Measurements from ENCODE around the gene BBS9. TPM values are rescaled to one million over a fixed set of nuclear protein-coding genes. Genes with fewer than 3 reads are reported as not detected.

Gene BBS9
- total RNA-seq, 2 experiments from 2014 or later = 16.0 to 20.4 TPM

DNA sequence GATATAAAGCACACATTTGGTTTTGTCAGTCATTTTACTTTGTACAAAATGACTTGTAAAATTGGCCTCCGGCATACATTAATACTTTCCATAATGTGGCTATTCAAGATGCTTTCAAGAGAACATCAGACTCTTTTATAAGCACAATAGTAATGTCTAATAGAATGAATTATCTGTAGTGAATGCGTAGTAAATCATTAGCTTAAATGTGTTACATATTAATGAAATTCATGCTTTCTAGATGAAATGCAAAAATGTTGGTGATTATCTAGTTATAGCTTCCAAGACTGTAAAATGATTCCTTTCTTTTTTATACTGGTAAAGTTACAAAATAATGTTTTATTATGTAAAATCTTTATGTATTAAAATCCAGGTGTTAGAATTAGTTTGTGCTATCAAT lies 144.0 kb downstream of the BBS9 start:
- ATAC-seq (ENCODE audit: poor library complexity) (no peak), DNase-seq (no peak)
- ChIA-PET CTCF (no interaction called here), POLR2A (no interaction called here)
- no peaks in the 10 kb centered on the region for H3K27me3 ChIP-seq (ENCODE audit: control insufficient read depth in 1 of 2, insufficient read depth in 2 of 2, low read length in 2 of 2)
- no peaks in the 10 kb centered on the region for H3K4me1 ChIP-seq (ENCODE audit: insufficient read depth, low read length)
- intact Hi-C loops (cut with DNase I, micrococcal nuclease) = no loop called here
- Mint-ChIP-seq H3K4me3 (no peak overlapping the region), H3K4me1 (ENCODE audit: low read depth) (no peaks in the 10 kb centered on the region), H3K9me3 (peaks cover 30% of the 10 kb centered on the region), H3K27me3 (no peaks in the 10 kb centered on the region), H3K27ac (no peak overlapping the region), H3K36me3 (ENCODE audit: low read depth) (peaks cover 91% of the 10 kb centered on the region)
- TF ChIP-seq, protein P1, sequence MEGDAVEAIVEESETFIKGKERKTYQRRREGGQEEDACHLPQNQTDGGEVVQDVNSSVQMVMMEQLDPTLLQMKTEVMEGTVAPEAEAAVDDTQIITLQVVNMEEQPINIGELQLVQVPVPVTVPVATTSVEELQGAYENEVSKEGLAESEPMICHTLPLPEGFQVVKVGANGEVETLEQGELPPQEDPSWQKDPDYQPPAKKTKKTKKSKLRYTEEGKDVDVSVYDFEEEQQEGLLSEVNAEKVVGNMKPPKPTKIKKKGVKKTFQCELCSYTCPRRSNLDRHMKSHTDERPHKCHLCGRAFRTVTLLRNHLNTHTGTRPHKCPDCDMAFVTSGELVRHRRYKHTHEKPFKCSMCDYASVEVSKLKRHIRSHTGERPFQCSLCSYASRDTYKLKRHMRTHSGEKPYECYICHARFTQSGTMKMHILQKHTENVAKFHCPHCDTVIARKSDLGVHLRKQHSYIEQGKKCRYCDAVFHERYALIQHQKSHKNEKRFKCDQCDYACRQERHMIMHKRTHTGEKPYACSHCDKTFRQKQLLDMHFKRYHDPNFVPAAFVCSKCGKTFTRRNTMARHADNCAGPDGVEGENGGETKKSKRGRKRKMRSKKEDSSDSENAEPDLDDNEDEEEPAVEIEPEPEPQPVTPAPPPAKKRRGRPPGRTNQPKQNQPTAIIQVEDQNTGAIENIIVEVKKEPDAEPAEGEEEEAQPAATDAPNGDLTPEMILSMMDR (IDR thresholded peaks at IDR 0.05) = no peak
- peaks cover 6% of the 10 kb centered on the region for H3K36me3 ChIP-seq (ENCODE audit: insufficient read depth, low read length)
- H3K27ac ChIP-seq (ENCODE audit: low read depth in 1 of 2, low read length in 2 of 2) = no peak overlapping the region
- H3K9me3 ChIP-seq (ENCODE audit: control insufficient read depth in 1 of 2, insufficient read depth in 1 of 2, low read length in 2 of 2) = peaks cover 4 to 18% of the 10 kb centered on the region in 2 experiments
- H3K4me3 ChIP-seq (ENCODE audit: low read length) = no peak overlapping the region

DNA sequence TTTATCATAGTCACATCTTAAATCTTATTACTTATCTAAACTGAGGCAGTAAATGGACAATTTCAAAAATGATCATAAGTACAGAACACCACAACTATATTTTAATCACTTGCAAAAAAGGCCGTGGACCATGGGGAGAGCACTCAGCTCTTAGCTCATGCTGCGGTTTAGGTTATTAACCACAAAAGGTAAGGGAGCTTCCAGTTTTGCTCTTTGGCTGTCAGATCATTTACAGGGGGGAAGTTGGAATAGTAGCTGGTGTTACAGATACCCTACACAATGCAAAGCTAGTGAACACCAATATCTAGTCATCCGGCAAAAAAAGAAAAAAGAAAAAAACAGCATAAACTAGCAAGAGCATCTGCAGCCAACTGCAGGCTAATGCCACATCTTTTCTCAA lies 147.0 kb downstream of the BBS9 start:
- no peak overlapping the region for H3K4me3 ChIP-seq (ENCODE audit: low read length)
- Mint-ChIP-seq H3K9me3 (peaks cover 30% of the 10 kb centered on the region), H3K27me3 (no peaks in the 10 kb centered on the region), H3K36me3 (ENCODE audit: low read depth) (peaks cover 91% of the 10 kb centered on the region), H3K4me1 (ENCODE audit: low read depth) (no peaks in the 10 kb centered on the region), H3K4me3 (no peak overlapping the region), H3K27ac (no peak overlapping the region)
- DNase-seq = no peak
- TF ChIP-seq, protein P1 (IDR thresholded peaks at IDR 0.05) = no peak
- ATAC-seq (ENCODE audit: poor library complexity) = no peak
- no peaks in the 10 kb centered on the region for H3K27me3 ChIP-seq (ENCODE audit: control insufficient read depth in 1 of 2, insufficient read depth in 2 of 2, low read length in 2 of 2)
- H3K9me3 ChIP-seq (ENCODE audit: control insufficient read depth in 1 of 2, insufficient read depth in 1 of 2, low read length in 2 of 2) = peaks cover 3 to 21% of the 10 kb centered on the region in 2 experiments
- POLR2A ChIA-PET = no interaction called here
- H3K27ac ChIP-seq (ENCODE audit: low read depth in 1 of 2, low read length in 2 of 2) = no peak overlapping the region
- intact Hi-C loops (cut with DNase I, micrococcal nuclease) = no loop called here
- CTCF ChIA-PET = no interaction called here
- no peaks in the 10 kb centered on the region for H3K4me1 ChIP-seq (ENCODE audit: insufficient read depth, low read length)
- H3K36me3 ChIP-seq (ENCODE audit: insufficient read depth, low read length) = peaks cover 6% of the 10 kb centered on the region

DNA sequence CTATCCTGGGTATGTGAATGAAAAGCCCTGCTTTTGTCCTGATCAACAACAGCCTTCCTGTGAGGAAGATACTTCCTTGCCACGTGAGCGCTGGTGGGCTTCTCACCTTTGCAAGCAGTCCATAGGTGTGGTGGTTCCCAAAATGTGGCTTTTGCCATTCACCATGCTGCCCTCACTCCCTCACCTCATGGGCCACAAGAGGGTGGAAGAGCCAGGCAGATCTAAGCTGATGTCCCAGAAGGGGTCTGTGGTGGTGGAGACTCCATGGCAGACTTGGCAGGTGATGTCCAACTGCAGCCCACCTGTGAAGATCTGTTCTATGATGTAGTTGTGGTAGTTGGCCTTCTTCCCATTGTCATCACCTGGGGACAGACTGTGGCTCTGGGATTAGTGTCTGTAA lies 147.4 kb downstream of the BBS9 start:
- H3K27ac ChIP-seq (ENCODE audit: low read depth in 1 of 2, low read length in 2 of 2) = no peak overlapping the region
- Mint-ChIP-seq H3K4me1 (ENCODE audit: low read depth) (no peaks in the 10 kb centered on the region), H3K9me3 (peaks cover 26% of the 10 kb centered on the region), H3K4me3 (no peak overlapping the region), H3K36me3 (ENCODE audit: low read depth) (peaks cover 88% of the 10 kb centered on the region), H3K27me3 (no peaks in the 10 kb centered on the region), H3K27ac (no peak overlapping the region)
- H3K4me3 ChIP-seq (ENCODE audit: low read length) = no peak overlapping the region
- ATAC-seq (ENCODE audit: poor library complexity) = no peak
- peak in 1 of 14 experiments; percentile 3 for DNase-seq
- intact Hi-C loops (cut with DNase I, micrococcal nuclease) = no loop called here
- POLR2A ChIA-PET = no interaction called here
- H3K9me3 ChIP-seq (ENCODE audit: control insufficient read depth in 1 of 2, insufficient read depth in 1 of 2, low read length in 2 of 2) = peaks cover 3 to 17% of the 10 kb centered on the region in 2 experiments
- CTCF ChIA-PET = no interaction called here
- H3K27me3 ChIP-seq (ENCODE audit: control insufficient read depth in 1 of 2, insufficient read depth in 2 of 2, low read length in 2 of 2) = no peaks in the 10 kb centered on the region
- TF ChIP-seq, protein P1 (IDR thresholded peaks at IDR 0.05) = no peak
- no peaks in the 10 kb centered on the region for H3K4me1 ChIP-seq (ENCODE audit: insufficient read depth, low read length)
- H3K36me3 ChIP-seq (ENCODE audit: insufficient read depth, low read length) = peaks cover 6% of the 10 kb centered on the region
